GM19324 (cell line): ENCODE results near the gene KRTAP5-8.
"Not testable (repeated sequence)": the region's sequence is repeated elsewhere in the genome, so short reads cannot be mapped to it uniquely, and the experiment has no call there.

Experiments
- ATAC-seq: cut with Tn5 transposase; IDR thresholded peaks from one replicate; pipeline ENCODE4 v1.9.1; 2021; ENCODE audit warnings: mild to moderate bottlenecking, moderate library complexity; ENCODE audit not compliant: unreplicated experiment, low FRiP score

KRTAP5-8 gene

DNA sequence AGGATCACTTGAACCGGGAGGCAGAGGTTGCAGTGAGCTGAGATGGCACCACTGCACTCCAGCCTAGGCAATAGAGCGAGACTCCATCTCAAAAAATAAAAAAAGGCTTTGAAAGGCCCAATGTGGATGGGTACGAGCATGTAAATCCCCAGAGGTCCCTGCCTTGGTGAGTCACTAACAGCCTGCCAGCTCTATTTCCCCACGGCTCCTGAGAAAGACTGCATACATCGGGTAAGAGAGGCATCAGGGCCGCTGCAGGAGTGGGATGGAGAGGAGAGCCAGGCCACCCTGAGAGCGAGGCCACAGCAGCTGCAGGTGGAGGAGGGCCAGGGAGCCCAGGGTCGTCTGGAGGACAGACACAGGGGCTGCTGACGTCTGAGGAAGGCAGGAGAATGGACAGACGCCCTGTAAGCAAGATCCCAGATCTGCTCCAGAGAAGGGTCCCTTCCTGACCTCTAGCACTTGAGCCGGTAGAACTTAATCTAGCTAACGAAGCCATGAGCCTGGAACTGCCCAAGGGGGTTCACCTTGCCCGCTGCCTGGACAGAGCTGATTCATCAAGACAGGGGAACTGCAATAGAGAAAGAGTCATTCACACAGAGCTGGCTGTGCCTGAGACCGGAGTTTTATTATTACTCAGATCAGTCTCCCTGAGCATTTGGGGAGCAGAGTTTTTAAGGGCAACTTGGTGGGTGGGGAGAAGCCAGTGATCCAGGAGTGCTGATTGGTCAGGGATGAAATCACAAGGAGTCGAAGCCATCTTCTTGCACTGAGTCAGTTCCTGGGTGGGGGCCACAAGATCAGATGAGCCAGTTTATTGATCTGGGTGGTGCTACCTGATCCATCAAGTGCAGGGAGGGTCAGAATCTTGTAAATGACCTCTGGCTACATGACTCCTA is 5.3 kb downstream of the KRTAP5-8 start:
- no peak for ATAC-seq

DNA sequence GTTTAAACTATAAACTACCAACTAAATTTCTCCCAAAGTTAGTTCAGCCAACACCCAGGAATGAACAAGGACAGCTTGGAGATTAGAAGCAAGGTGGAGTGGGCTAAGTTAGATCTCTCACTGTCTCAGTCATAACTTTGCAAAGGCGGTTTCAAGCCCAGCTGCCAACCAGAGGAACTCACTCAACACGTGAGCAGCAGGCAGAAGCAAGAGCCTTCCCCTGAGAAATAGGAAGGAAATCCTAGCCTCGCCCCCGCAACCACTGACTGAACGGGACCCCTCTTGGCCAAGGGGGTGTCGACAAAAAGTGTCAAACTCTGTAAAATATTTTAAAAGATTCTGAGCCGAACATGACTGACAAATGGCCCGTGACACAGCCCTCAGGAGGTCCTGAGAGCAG is 6.0 kb downstream of the KRTAP5-8 start:
- no peak for ATAC-seq

DNA sequence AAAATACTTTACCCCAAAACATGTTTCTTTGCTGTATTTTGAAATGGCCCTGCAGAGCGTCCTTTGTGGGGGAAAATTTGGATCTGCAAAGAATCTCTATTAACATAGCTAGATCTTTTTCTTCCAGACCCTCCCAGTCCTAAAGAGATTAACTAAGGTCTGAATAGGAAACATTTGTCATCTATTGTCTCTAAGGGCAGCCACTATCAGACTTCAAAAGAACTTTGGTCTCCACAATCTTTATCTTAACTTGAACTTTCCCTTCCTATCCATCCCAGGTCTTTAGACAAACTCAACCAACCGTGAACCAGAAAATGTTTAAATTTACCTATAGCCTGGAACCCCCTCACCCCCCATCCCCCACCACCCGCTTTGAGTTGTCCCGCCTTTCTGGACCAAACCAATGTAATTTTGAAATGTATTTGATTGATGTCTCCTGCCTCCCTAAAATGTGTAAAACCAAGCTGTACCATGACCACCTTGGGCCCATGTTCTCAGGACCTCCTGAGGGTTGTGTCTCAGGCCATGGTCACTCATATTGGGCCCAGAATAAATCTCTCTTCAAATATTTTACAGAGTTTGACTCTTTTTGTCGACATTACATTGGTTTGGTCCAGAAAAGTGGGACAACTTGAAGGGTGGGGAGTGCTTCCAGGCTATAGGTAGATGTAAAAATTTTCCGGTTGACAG is 6.8 kb downstream of the KRTAP5-8 start:
- ATAC-seq, result no peak

DNA sequence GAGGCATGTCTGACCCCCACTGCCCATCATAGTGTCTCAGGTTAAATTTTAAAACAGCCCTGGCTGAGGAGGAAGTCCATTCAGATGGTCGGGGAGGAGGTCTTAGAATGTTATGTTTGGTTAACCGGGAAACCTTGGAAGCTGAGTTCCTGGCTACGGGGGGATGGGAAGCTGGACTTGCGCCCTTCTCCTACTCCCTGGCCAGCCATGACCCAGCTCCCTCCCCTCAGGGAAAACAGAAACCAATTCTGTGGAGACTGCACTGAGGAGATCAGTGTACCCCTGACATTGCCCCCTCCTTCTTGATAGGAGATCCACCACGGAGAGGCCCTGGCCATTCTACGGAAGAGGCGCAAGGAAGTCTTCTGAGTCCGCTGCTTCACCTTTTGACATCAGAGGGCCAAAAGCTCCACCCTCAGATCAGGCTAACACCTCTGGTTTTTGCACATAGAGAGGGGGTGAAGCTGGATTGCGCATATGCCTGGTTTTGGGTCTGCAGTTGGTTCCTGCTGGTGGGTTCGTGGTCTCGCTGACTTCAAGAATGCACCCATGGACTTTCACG is 7.7 kb downstream of the KRTAP5-8 start:
- no peak for ATAC-seq

DNA sequence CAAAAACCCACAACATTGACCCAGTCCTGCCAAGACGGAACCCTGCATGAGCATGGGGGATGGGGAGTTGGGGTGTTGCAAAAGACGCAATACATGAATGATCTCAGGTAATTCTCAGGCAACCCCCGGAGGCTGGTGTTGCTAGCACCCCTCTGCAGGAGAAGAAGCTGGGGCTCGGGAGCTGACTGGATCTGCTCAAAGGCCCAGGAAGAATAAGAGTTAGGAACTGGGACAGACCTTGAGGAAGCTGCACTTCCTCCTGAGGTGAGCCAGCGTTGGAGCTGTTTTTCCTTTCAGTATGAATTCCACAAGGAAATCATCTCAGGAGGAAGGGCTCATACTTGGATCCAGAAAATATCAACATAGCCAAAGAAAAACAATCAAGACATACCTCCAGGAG is 10.3 kb downstream of the KRTAP5-8 start, which contains the start of gene KRTAP5-9:
Gene KRTAP5-9 (plus strand): TSS at position 301 of the 400 bp plus-strand sequence. CDS start 238 bp downstream, outside the sequence.
- no peak for ATAC-seq

DNA sequence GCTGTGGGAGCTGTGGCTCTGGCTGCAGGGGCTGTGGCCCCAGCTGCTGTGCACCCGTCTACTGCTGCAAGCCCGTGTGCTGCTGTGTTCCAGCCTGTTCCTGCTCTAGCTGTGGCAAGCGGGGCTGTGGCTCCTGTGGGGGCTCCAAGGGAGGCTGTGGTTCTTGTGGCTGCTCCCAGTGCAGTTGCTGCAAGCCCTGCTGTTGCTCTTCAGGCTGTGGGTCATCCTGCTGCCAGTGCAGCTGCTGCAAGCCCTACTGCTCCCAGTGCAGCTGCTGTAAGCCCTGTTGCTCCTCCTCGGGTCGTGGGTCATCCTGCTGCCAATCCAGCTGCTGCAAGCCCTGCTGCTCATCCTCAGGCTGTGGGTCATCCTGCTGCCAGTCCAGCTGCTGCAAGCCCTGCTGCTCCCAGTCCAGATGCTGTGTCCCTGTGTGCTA is 10.9 kb downstream of the KRTAP5-8 start:
- no peak for ATAC-seq

DNA sequence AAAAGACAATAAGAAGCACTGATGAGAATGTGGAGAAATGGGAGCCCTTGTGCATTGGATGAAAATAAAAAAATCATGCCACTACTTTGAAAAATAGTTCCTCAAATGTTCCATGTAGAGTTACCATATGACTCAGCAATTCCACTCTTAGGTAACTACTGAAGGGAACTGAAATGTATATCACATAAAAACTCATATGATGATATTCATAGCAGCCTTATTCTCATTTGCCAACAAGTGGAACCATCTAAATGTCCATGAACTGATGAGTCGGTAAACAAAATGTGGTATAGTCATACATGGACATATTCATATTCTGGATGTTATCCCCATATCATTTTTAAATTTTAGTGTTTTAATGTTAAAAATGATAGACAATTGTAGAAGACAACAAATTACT is 13.9 kb downstream of the KRTAP5-8 start:
- ATAC-seq, result no peak

DNA sequence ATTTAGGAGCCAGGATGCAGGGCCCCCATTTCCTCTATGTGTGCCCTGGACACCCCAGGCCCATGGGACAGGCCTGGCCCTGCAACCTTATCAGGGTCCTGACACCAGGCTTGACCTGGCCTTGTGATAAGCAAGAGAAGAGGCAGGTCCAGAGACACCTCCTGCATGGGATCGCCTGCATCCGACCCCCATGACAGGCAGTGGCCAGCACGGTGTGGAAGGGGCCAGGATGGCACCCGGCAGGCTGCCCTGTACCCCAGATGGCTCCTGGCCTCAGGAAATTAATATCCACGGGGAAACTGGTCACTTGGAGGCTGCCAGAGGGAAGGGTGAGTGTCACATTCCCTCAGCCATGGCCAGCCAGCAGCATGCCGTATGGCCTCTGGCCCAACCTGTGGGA is 17.2 kb downstream of the KRTAP5-8 start:
- ATAC-seq, result no peak

DNA sequence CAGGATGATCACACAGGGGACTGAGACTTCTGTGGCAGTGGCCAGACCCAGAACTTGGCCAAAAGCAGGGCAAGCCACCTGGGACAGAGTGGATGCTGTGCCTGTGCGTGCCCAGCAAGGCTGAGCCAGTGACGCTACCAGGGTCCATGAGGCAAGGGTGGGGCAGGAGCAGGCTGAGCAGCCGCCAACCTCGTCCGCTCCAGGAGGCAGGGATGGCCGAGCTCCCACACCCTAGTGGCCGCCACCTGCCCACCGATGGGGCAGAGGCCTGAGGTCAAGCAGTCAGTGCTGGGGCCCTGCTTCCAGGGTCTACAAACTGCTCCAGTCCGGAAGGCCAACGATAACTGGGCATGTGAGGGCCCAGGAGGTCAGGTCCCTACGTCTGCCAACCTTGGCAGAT is 17.7 kb downstream of the KRTAP5-8 start:
- no peak for ATAC-seq

DNA sequence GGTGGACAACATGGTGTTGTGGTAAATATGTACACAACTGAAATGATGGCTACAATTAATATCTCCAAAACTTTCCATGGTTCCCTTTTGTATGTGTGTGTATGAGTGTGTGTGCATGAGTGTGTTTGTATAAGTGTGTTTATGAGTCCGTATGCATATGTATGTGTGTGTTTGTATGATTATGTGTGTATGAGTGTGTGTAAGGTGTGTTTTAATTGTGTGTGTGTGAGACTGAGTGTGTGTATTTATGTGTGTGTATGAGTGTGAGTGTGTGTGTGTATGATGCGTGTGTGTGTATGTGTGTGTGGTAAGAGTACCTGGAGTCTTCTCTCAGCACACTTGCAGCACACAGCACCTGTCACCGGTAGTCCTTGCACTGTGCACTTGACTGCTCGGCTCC is 18.2 kb downstream of the KRTAP5-8 start:
- ATAC-seq, result no peak

DNA sequence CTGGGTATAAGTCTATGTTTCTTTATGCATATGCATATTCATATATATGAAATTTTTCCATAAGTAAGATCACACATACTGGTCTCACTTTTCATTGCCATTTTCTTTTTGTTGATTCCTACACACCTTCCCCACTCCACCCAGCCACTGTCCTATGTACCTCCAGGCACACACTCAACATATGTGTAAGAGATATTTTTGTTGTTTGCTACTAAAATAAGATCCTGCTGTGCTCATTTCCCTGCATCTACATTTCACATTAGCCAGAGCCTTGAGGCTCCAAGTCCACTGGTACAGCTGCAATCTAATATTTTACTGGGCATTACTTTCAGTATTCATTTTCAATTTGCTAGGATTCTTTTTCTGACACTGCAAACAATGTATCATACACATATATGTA is 19.4 kb downstream of the KRTAP5-8 start:
- ATAC-seq, result no peak

DNA sequence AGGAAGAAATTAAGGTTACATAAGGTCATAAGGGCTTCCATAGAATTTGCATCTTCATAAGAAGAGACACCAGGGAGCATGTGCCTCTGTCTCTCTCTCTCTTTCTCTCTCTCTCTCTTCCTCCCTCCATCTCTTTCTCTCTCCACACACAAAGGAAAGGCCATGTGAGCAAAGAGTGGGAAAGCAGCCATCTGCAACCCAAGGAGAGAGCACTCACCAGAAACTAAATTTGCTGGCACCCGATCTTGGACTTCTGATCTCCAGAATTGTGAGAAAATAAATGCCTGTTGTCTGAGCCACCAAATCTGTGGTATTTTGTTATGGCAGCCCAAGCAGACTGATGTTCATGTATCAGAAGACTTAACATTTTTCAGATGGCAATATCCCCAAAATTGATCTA is 21.2 kb downstream of the KRTAP5-8 start:
- ATAC-seq, result no peak

DNA sequence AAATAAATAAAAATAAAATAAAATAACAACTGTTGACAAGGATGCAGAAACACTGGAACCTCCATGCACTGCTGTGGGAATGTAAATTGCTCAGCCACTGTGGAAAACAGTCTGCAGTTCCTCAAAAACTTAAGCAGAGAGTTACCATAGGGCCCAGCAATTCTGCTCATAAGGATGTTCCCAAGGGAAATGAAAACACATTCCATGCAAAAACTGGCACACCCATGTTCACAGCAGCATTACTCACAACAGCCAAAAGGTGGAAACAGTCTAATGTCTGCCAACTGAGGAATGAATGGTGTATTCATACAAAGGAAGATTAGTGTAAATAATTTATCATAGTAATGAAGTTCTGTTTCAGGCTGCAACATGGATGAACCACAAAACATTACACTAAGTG is 24.3 kb downstream of the KRTAP5-8 start:
- no peak for ATAC-seq

DNA sequence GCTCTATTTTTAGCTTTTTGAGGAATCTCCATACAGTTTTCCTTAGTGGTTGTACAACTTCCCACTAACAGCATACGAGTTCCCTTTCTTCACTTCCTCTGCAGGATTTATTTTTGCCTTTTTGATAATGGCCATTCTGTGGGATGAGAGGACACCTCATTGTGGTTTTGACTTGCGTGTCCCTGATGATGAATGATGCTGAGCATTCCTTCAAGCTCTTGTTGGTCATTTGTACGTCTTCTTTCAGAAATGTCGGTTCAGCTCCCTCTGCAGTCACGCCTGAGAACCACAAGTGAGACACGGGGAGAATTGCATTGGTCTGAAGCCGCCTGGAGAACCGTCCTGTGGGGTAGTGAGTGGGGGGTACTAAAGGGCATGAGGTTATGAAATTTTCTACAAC is 25.6 kb downstream of the KRTAP5-8 start:
- ATAC-seq, result no peak

DNA sequence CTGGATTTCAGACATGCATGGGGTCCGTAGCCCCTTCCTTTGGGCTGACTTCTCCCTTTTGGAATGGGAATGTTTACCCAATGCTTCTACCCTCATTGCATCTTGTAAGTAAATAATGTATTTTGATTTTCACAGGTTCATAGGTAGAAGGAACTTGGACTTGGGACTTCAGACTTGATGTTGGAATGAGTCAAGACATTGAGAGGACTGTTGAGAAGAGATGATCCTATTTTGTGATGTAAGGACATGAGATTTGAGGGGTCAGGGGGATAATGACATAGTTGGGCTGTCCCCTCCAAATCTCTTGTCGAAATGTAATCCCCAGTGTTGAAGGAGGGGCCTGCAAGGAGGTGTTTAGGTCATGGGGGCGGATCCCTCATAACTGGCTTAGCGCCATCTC is 26.6 kb downstream of the KRTAP5-8 start:
- ATAC-seq, result no peak

DNA sequence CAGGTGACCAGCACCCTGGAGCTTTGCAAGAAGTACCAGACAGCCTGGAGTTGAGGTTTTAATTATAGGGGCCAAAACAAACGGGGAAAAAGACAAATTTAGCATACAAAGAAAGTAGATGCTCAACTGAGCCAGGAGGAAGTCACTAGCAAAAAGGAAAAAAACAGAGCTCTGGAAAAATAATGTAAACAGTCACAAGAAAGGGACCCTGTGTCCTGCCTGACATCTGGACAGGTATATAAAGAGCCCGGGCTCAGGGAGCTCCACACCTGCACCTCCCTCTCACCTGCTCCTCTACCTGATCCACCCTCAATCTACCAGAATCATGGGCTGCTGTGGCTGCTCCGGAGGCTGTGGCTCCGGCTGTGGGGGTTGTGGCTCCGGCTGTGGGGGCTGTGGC is 27.4 kb downstream of the KRTAP5-8 start, which contains the start of gene KRTAP5-10:
Gene KRTAP5-10 (plus strand): TSS at position 301 of the 400 bp plus-strand sequence. CDS start 25 bp downstream, at position 326.
- no peak for ATAC-seq

DNA sequence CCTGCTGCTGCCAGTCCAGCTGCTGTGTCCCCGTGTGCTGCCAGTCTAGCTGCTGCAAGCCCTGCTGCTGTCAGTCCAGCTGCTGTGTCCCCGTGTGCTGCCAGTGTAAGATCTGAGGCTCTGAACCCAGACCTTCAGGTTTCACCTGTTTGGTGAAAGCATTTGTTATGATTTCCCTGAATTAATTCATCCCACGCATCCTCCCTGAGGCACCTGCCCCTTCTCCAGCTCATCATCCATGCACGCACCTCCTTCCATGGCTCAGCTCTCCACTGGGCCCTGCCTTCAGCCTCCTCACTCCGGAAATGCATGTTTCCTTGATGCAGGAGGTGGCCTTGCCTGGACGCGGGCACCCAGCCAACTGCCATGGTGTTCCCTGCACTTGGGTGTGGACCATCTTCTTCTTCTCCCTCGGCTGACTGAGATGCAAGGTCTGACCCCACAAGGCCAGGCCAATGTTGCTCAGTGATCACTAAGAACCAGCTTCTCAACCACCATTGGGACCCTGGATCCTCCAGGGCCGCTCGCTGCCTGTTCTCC is 28.3 kb downstream of the KRTAP5-8 start:
- no peak for ATAC-seq

DNA sequence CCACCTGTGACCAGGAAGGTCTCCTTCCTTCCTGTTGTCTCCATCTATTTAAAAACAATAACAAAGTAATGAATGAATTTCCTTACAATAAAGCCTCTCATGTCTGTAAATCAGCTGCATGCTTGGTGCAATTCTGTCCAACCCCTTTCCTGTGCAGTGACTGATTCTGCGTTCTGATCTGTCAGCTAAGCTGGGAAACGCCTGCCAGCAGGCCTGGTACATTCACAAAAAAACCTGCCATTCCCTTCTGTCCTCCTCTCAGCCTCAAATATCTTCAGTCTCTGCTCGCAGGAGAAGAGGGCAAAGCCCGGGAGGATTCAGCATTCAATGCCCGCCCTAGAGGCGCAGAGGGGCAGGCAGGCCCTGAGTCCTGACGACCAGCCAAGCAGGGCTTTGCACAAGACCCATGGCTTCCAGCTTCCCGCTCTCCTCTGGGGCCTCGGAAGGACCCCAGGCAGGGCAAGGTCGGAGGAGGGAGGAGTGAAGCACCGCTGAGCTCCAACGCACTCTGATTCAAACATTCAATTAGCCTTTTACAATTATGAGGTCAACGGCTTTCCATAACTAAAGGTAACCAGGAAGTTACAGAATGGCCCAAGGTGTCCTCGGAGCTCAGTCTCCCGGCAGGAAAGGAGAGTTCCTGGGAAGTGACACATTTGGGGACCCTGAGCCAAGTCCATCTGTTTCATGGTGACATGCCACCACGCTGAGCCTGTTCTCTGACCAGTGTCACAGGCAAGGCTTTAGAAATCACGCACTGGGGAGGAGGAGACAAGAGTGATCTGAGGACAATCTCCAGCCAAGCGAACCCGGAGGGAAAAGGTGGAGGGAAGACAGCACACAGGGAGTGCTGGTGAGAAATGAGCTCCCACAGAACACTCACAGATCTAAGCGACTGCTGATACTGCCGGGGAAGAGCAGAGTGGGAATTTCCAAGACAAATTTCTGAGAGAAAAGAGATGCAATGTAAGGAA is 29.1 kb downstream of the KRTAP5-8 start:
- not testable (repeated sequence) for ATAC-seq

DNA sequence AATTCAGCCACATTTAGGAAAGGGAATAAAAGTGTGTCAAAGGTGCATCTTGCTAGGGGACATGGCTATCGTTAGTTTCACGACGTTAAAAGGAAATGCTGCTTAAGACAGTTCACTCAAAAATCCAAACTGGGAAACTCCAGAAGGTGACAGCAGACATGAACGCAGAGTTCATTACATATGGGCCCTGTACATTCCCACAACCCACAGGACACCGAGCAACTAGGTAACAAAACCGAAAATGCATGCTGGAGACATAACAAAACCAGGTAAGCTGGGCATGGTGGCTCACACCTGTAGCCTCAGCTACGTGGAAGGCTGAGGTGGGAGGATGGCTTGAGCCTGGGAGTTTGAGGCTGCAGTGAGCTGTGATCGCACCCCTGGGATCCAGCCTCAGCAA is 29.8 kb downstream of the KRTAP5-8 start:
- not testable (repeated sequence) for ATAC-seq
